ENCODE results near the gene PIGZ. TPM values are rescaled to one million over a fixed set of nuclear protein-coding genes. Genes with fewer than 3 reads are reported as not detected.

The PIGZ gene
- total RNA-seq, 2 experiments from 2014 or later: 0.27 to 0.76 TPM

DNA sequence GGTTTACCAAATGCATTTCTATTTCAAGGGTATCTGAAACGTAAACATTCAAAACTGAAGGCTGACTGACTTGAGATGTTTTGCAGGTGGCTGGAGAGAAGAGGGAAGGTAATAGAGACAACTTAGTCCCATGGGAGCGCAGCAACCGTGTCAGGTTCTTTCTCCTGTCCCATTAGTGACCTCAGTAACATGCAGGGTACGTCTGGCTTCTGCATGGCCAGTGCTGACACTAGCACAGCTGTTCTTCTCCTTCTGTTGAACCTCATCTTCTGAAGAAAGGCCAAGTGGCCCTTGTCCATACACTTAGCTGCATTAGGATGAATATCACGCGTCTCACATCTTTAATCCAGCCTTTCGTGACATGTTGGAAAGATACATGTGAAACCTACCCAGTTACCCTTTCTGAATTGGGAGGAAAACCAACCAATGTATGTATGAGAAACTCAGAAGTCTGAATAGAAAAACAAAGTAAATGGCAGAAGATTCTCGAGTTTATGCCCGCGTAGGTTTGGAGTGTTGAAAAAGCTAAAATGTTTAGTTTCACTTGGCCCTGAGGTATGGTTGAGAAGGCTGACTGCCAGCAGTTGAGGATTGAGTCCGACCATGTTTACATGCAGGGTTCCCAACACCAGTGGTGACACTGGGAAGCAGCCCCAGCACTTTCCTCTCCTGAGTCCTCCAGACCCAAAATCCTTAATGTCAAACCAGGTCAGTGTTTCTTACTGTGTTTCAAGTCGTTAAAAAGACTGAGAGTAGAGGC lies 36.6 kb downstream of the PIGZ start:
- intact Hi-C loops (cut with micrococcal nuclease): no loop called here
- no peaks in the 10 kb centered on the region for H3K27me3 Mint-ChIP-seq
- CTCF ChIA-PET: interaction anchor here (1.1 to 1.9 kb wide), 4 partner anchors 8 to 98 kb away, joined by 3 to 4 read pairs (median 4); partner anchors contain the start of gene MELTF
- TF ChIP-seq, protein P1, sequence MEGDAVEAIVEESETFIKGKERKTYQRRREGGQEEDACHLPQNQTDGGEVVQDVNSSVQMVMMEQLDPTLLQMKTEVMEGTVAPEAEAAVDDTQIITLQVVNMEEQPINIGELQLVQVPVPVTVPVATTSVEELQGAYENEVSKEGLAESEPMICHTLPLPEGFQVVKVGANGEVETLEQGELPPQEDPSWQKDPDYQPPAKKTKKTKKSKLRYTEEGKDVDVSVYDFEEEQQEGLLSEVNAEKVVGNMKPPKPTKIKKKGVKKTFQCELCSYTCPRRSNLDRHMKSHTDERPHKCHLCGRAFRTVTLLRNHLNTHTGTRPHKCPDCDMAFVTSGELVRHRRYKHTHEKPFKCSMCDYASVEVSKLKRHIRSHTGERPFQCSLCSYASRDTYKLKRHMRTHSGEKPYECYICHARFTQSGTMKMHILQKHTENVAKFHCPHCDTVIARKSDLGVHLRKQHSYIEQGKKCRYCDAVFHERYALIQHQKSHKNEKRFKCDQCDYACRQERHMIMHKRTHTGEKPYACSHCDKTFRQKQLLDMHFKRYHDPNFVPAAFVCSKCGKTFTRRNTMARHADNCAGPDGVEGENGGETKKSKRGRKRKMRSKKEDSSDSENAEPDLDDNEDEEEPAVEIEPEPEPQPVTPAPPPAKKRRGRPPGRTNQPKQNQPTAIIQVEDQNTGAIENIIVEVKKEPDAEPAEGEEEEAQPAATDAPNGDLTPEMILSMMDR (IDR thresholded peaks at IDR 0.05): no peak
- ATAC-seq (no peak), DNase-seq (no peak)
- H3K27ac Mint-ChIP-seq: no peak overlapping the region
- H3K36me3 Mint-ChIP-seq (ENCODE audit: low read depth): peaks cover 41% of the 10 kb centered on the region
- POLR2A ChIA-PET: interaction anchor here (3.0 kb wide), 1 partner anchor 10 kb away, joined by 14 read pairs; the partner anchor contains the start of gene NCBP2
- no peaks in the 10 kb centered on the region for H3K4me1 Mint-ChIP-seq (ENCODE audit: low read depth)
- no peak overlapping the region for H3K4me3 Mint-ChIP-seq
- H3K9me3 Mint-ChIP-seq: no peaks in the 10 kb centered on the region

DNA sequence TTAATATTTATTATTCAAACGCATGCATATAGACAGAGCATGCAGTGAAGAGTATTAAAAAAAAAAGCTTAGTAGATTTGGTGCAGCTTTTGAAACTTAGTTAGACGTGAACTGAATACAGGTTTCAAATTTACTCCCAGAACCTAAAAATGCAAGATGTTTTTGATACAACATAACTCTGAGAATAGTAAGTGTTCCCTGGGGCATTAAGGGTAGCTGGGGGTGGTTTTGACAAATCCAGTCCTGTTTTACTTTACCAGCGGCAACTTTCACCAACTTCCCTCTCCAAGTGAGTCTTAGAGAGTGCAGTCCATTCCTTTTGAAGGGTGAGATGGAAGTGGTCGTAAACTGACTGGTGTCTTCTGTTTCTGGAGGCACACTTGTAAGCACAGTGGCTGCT lies 37.5 kb downstream of the PIGZ start:
- CTCF ChIA-PET: interaction anchor here (1.1 to 1.9 kb wide), 4 partner anchors 9 to 98 kb away, joined by 3 to 4 read pairs (median 4); partner anchors contain the start of gene MELTF
- Mint-ChIP-seq H3K9me3 (no peaks in the 10 kb centered on the region), H3K27me3 (no peaks in the 10 kb centered on the region), H3K36me3 (ENCODE audit: low read depth) (peaks cover 33% of the 10 kb centered on the region), H3K27ac (no peak overlapping the region), H3K4me3 (no peak overlapping the region), H3K4me1 (ENCODE audit: low read depth) (no peaks in the 10 kb centered on the region)
- no peak for ATAC-seq
- no peak for DNase-seq
- POLR2A ChIA-PET: interaction anchor here (3.0 kb wide), 1 partner anchor 11 kb away, joined by 14 read pairs; the partner anchor contains the start of gene NCBP2
- intact Hi-C loops (cut with micrococcal nuclease): no loop called here
- TF ChIP-seq, protein P1 (IDR thresholded peaks at IDR 0.05): no peak

DNA sequence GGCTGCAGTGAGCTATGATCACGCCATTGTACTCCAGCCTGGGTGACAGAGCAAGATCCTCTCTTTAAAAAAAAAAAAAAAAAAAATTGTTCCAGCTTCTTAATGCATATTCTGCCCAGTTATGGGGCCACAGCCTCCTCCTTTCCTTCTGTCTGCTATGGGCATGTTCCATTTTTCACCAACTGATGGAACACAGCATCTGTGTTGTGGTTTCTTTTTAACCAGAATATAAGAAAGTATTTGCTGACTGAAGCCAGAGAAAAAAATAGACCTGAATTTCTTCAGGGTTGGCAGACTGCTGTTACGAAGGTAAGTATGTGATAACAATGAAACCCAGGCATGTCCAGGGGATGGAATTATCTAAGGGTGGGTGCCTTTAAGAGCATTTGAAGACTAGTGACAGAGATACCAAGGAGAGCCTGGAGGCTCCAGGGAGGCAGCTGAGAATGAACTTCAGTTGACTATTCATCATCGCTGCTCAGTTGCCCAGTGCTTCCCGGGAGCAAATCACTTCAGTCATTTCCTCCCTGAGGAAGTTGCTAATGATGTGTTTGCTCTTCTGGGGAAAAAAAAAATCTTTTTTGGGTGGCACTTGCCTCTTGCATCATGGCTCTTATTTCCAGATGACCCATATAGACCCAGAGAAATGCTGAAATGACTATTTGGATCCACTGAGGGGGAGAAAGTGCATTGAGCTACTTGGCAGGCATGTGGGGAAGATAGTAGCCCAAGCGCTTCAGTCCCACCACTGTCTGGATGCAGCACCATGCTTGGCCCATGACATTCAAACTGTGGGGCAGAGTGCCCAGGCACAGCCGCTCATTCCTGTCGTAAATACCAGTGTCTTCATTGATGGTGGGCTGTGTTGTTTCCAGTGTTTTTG lies 40.8 kb downstream of the PIGZ start:
- DNase-seq (no peak), ATAC-seq (no peak)
- no peaks in the 10 kb centered on the region for H3K27me3 Mint-ChIP-seq
- no peaks in the 10 kb centered on the region for H3K4me1 Mint-ChIP-seq (ENCODE audit: low read depth)
- peaks cover 8% of the 10 kb centered on the region for H3K36me3 Mint-ChIP-seq (ENCODE audit: low read depth)
- H3K9me3 Mint-ChIP-seq: no peaks in the 10 kb centered on the region
- intact Hi-C loops (cut with micrococcal nuclease): no loop called here
- TF ChIP-seq, protein P1 (IDR thresholded peaks at IDR 0.05): no peak
- ChIA-PET POLR2A (interaction anchor here (0.6 to 1.2 kb wide), 3 partner anchors 14 to 609 kb away, joined by 3 to 5 read pairs (median 3); partner anchors contain the start of gene NCBP2), CTCF (no interaction called here)
- H3K27ac Mint-ChIP-seq: peak overlapping the region; percentile 35
- H3K4me3 Mint-ChIP-seq: no peak overlapping the region

DNA sequence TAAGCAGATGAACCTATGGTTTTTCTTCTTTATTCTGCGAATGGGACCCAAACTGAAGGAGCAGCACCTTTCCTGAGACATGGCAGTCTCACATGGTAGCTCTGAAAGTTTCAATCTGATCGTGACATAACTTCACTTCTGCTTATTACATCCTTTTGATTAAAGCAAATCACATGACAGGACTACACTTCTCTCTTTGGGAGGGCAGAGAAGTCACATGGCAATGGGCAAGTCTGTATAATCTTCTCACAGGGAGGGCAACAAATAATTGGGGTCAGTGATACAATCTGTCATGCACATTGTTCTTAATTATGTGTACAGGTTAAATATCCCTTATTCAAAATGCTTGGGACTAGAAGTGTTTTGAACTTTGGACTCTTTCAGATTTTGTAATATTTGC lies 47.9 kb downstream of the PIGZ start:
- Mint-ChIP-seq H3K27me3 (no peaks in the 10 kb centered on the region), H3K36me3 (ENCODE audit: low read depth) (peaks cover 11% of the 10 kb centered on the region), H3K27ac (no peak overlapping the region), H3K9me3 (no peaks in the 10 kb centered on the region), H3K4me3 (no peak overlapping the region), H3K4me1 (ENCODE audit: low read depth) (no peaks in the 10 kb centered on the region)
- ChIA-PET POLR2A (no interaction called here), CTCF (interaction anchor here (1.2 kb wide), 1 partner anchor 22 kb away, joined by 4 read pairs; a partner anchor contains a TSS)
- intact Hi-C loops (cut with micrococcal nuclease): no loop called here
- TF ChIP-seq, protein P1 (IDR thresholded peaks at IDR 0.05): no peak
- ATAC-seq (no peak), DNase-seq (no peak)
